ENCODE data around the gene DUS4L.

The DUS4L gene

DNA sequence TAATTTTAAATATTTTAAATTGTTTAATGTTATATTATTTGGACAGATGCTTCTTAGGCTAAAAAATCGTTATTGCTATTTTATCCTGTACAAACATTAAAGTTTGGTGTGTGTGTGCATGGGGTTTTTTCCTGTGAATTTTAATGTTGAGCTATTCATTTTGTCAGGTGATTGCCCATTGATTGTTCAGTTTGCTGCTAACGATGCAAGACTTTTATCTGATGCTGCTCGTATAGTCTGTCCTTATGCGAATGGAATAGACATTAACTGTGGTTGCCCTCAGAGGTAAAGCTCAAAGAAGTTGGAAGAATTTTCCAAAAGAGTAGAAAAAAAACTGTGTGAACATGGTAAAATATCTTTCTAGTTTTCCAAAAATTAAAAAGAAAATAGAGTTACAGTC lies 9.8 kb downstream of the DUS4L start:
- DNase-seq = no peak
- TF ChIP-seq, protein P1, sequence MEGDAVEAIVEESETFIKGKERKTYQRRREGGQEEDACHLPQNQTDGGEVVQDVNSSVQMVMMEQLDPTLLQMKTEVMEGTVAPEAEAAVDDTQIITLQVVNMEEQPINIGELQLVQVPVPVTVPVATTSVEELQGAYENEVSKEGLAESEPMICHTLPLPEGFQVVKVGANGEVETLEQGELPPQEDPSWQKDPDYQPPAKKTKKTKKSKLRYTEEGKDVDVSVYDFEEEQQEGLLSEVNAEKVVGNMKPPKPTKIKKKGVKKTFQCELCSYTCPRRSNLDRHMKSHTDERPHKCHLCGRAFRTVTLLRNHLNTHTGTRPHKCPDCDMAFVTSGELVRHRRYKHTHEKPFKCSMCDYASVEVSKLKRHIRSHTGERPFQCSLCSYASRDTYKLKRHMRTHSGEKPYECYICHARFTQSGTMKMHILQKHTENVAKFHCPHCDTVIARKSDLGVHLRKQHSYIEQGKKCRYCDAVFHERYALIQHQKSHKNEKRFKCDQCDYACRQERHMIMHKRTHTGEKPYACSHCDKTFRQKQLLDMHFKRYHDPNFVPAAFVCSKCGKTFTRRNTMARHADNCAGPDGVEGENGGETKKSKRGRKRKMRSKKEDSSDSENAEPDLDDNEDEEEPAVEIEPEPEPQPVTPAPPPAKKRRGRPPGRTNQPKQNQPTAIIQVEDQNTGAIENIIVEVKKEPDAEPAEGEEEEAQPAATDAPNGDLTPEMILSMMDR (IDR thresholded peaks at IDR 0.05; ENCODE audit: low read depth, low read length, missing control alignments) = no peak

DNA sequence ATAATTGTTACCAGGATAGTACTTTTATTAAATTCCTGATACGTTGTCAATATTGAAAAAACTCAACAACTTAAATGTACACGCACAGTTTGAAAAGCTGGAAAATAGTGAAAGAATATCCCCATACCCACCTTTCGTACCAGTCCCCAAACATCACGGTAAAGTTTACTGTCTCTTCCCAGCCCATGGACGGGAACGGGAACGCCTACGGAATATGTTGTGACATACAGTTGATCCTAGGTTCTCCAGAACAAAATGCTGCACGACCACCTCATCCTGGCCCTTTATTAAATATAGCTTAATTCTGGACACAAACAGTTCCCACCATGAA lies 15.7 kb downstream of the DUS4L start:
- peak; percentile 22 for DNase-seq
- in situ Hi-C loops (cut with HindIII; ENCODE audit: low pct_ligation_motif_present, low sequenced_read_pairs) = no loop called here
- no peaks in the 10 kb centered on the region for H3K36me3 ChIP-seq (replicated peaks)
- peak overlapping the region; percentile 81 for H3K4me3 ChIP-seq (ENCODE audit: low read depth, low read length)
- H3K27ac ChIP-seq = peak overlapping the region; percentile 93
- TF ChIP-seq, protein P1 (IDR thresholded peaks at IDR 0.05; ENCODE audit: low read depth, low read length, missing control alignments) = no peak
- H3K27me3 ChIP-seq (replicated peaks) = no peaks in the 10 kb centered on the region

More for the DNA sequence above, 9.8 kb downstream of the DUS4L start:
- H3K36me3 ChIP-seq (replicated peaks) = peaks cover 3% of the 10 kb centered on the region
- H3K4me3 ChIP-seq (ENCODE audit: low read depth, low read length) = no peak overlapping the region
- no peak overlapping the region for H3K27ac ChIP-seq
- no peaks in the 10 kb centered on the region for H3K27me3 ChIP-seq (replicated peaks)
- in situ Hi-C loops (cut with HindIII; ENCODE audit: low pct_ligation_motif_present, low sequenced_read_pairs) = no loop called here

DNA sequence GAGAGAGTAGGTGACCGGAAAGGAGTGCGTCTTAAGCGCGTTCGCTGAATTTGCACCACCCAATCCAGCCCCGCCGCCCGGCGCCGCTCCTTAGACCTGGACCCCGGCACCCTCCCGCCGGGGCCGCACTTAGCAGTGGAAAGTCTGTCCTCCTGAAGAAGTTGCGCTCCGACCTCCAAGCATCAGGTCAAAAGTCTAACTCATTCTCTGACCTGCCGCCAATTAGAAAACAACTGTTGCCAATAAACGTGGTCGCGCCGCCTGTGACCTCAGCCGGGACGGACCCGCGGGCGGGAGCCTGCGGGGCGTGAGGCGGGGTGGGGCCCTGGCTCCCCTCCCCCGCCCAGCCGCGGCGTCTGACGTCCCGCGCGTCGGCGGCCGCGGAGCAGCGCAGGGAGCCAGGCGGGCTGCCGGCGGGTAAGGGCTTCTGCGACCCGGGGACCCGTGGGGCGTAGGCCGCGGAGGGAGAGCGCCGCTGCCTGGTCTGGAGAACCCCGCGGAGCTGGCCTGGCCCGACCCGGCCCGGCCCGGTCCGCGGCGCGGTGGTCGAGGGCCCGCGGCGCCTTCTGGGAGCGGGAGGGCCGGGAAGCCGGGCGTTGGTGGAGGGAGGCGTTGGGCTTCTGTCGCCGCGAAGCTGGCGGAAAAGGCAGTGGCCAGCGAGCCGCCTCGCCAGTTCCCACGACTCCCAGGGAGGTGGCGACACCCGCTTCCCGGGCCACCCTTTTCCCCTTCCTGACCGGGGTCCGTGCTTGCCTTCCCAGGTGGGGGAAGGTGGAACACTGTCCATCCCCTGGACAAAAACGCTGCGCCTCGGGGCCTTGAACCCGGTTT lies 16.3 kb downstream of the DUS4L start, which contains the start of gene BCAP29:
TSS of gene BCAP29 (plus strand) at position 362 of the 831 bp plus-strand sequence. CDS start 527 bp downstream, outside the sequence.
- no peaks in the 10 kb centered on the region for H3K36me3 ChIP-seq (replicated peaks)
- H3K27me3 ChIP-seq (replicated peaks) = no peaks in the 10 kb centered on the region
- H3K27ac ChIP-seq = peak within 1 kb of the TSS; percentile 93
- peak; percentile 24 for DNase-seq
- in situ Hi-C loops (cut with HindIII; ENCODE audit: low pct_ligation_motif_present, low sequenced_read_pairs) = no loop called here
- TF ChIP-seq, protein P1 (IDR thresholded peaks at IDR 0.05; ENCODE audit: low read depth, low read length, missing control alignments) = peak; percentile 32
- H3K4me3 ChIP-seq (ENCODE audit: low read depth, low read length) = peak within 1 kb of the TSS; percentile 81

DNA sequence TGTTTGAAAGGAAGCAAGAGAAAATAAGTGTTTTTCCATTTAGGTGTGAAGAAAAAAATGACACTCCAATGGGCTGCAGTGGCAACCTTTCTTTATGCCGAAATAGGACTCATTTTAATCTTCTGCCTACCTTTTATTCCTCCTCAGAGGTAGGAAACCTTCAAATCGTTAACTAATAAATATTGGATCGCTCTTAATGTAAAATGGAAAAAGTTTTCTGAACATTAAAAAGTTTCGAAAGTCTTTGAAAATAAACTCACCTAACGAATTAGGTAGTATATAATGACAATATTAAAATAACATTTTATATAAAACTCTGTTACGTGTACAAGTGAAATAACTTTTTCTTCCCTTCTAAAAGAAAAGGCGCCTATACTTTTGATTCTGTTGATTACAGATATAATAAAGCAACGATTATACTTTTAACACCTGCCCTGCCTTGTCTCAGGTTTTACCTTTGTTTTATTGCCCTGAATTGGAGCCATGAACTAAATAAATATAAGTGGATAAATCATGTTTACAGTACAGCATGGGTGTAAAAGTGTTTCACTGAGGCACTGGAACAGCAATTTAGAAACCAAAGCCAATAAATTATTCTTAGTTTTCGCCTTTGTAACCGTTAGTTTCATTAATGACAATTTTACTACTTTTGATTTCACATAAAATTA lies 17.1 kb downstream of the DUS4L start:
- DNase-seq = no peak
- no peaks in the 10 kb centered on the region for H3K27me3 ChIP-seq (replicated peaks)
- TF ChIP-seq, protein P1 (IDR thresholded peaks at IDR 0.05; ENCODE audit: low read depth, low read length, missing control alignments) = no peak
- H3K36me3 ChIP-seq (replicated peaks) = no peaks in the 10 kb centered on the region
- in situ Hi-C loops (cut with HindIII; ENCODE audit: low pct_ligation_motif_present, low sequenced_read_pairs) = no loop called here
- H3K4me3 ChIP-seq (ENCODE audit: low read depth, low read length) = peak overlapping the region; percentile 81
- peak overlapping the region; percentile 93 for H3K27ac ChIP-seq

DNA sequence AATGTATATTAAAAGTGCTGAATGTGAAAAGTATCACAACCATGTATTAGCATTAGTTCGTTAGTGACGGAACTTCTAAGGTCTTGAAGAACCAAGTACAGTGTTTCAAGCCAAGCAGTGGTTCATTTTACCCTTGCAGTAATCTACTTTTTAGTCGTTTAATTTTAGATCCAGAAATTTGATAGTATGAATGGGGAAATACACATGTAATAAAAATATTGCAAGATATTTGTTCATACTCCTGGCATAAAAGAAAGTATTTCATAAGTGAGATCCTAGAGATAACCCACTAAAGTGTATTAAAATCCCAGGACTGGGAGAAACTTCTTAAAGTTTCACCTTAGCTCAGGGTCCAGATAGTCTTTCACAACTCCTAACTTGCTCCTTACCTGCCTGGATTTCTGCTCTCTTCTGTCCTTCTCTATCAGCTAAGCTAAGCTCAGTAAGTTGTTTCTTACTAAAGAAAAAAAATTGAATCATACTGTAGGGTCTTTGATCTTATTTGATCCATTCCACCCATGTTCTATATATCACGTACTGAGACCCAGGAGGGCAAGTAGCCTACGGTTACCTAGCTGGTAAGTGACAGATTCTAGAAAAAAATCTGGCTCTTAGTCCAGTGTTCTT lies 17.7 kb downstream of the DUS4L start:
- Histone ChIP-seq H3K27me3 (replicated peaks) (no peaks in the 10 kb centered on the region), H3K27ac (no peak overlapping the region), H3K4me3 (ENCODE audit: low read depth, low read length) (peak overlapping the region; percentile 81), H3K36me3 (replicated peaks) (peaks cover 3% of the 10 kb centered on the region)
- TF ChIP-seq, protein P1 (IDR thresholded peaks at IDR 0.05; ENCODE audit: low read depth, low read length, missing control alignments) = no peak
- no peak for DNase-seq
- in situ Hi-C loops (cut with HindIII; ENCODE audit: low pct_ligation_motif_present, low sequenced_read_pairs) = no loop called here
